HPDE6-E6E7 (cell line): Measurements from ENCODE around the gene AKAP17A.
"Not testable (repeated sequence)": the region's sequence is repeated elsewhere in the genome, so short reads cannot be mapped to it uniquely, and the experiment has no call there.

Experiments
- DNase-seq: peaks from one replicate; pipeline ENCODE4 v3.0.0; 2011; ENCODE audit warnings: missing footprints; ENCODE audit errors: extremely low spot score

AKAP17A gene

GRCh38 chrX:1602299-1602698 lies 10.9 kb downstream of the AKAP17A start:
- DNase-seq: no peak

DNA sequence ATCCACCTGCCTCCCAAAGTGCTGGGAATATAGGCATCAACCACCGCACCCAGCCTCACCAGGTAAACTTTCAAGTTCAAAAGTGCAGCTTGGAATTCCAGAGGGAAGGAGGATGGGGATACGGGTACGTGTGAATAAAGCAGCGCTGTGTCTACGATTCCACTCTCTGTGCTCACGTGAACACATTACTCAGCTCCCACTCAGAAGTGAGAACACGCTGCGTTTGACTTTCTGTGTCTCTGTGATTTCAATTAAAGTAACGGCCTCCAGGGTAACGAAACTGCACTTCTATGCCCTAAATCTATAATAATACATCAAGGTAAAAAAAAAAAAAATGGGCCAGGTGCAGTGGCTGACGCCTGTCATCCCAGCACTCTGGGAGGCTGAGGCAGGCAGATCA lies 15.1 kb downstream of the AKAP17A start:
- DNase-seq: no peak

- no peak for DNase-seq
Observed at GRCh38 chrX:1609311-1609710, 17.9 kb downstream of the AKAP17A start.

GRCh38 chrX:1609762-1610161 lies 18.4 kb downstream of the AKAP17A start:
- DNase-seq: no peak

GRCh38 chrX:1610166-1610565 lies 18.8 kb downstream of the AKAP17A start:
- no peak for DNase-seq

DNA sequence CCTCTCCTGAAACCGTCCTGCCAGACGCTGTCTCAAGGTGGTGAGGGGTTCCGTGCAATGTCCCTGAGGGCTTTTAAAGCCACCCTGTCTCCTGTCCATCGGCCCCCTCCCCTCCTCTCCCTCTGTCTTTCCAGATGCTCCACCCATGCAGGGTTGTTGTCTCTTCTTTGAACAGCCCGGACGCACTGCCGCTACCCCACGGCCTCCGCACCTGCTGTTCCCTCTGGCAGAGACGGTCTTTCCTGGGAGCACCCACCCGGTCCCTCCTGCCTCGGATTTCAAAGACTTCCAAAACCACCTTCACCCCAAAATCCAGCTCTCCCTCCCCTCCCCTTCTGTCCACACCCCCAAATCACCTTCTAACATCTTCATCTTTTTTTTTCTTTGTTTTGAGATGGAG lies 19.3 kb downstream of the AKAP17A start:
- DNase-seq: no peak

DNA sequence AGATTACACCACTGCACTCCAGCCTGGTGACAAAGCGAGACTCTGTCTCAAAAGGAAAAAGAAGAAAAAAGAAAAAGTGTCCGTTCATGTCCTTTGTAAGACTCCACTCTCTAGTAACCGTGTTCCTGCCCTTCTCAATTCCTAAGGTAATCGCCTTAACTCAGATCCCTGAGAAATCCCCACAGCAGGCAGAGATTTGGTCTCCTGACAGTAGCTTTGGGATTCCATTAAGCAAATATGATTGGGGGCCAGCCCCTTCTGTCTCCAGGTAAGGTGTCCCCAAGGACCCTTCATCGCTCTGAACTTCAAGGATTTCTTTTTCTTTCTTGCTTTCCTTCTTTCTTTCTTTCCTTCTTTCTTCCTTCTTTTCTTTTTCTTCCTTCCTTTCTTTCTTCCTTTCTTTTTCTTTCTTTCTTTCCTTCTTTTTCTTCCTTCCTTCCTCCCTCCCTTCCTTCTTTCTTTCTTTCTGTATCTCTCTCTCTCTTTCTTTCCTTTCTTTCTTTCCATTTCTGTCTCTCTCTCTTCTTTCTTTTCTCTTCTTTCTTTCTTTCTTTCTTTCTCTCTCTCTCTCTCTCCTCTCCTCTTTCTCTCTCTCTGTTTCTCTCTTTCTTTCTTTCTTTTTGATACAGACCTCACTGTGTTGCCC lies 21.4 kb downstream of the AKAP17A start:
- DNase-seq: no peak

DNA sequence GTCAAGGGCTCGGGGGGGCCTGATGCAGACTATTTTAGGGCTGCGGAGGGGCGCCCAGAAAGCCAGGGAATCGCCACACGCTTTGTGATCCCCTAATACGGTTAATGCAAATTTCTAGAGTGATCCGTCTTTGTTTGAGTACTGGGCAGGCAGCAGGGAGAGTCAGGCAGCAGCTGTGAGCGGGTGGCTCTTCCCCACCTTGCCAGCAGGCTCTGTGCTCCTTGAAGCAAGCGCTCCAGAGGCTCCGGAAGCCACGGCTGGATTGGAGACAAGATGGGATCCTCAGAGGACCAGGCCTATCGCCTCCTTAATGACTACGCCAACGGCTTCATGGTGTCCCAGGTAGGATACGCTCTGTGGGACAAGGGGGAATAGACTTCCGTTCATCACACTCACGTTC lies 23.5 kb downstream of the AKAP17A start, which contains the start of gene ASMT:
ASMT (plus strand) TSS at position 133 of the 400 bp plus-strand sequence; CDS start at position 274, 141 bp downstream.
- no peak for DNase-seq

GRCh38 chrX:1618689-1619088 lies 27.3 kb downstream of the AKAP17A start:
- DNase-seq: no peak

DNA sequence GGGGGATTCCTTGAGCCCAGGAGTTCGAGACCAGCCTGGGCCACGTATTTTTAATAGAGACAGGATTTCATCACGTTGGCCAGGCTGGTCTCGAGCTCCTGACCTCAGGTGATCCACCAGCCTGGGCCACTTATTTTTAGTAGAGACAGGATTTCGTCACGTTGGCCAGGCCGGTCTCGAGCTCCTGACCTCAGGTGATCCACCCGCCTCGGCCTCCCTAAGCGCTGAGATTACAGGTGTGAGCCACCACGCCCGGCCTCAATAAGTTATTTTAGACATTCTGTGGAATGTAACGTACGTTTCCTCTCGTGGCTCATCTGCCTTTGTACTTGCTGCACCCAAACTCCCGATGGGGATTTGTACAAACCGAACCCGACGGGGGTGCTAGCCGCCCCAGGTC lies 32.3 kb downstream of the AKAP17A start:
- no peak for DNase-seq

- DNase-seq: not testable (repeated sequence)
Observed at GRCh38 chrX:1624158-1624860, 32.9 kb downstream of the AKAP17A start.

GRCh38 chrX:1624861-1625215 lies 33.4 kb downstream of the AKAP17A start:
- DNase-seq: not testable (repeated sequence)

GRCh38 chrX:1629244-1629643 lies 37.8 kb downstream of the AKAP17A start:
- DNase-seq: no peak

GRCh38 chrX:1646009-1646408 lies 54.6 kb downstream of the AKAP17A start:
- no peak for DNase-seq

DNA sequence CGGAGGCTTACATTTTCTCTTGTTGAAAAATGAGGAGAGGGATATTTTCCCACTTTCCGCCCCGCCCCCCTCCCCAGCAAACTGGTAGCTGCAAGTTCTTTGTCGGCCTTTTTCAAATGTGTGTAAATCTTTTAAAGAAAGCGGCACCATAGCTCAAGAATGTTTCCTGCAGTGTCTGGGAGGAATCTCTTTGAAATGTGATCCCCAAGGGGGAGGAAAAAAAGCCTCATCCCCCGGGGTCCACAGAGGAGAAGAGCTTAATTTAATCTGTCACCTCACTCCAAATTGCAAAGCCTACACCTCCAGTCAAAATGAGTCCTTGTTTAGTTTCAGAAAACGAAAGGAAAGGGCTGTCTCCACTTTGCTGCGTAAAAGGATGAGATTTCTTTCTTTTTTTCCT lies 58.2 kb downstream of the AKAP17A start:
- no peak for DNase-seq
